Activated CD8-positive, alpha-beta memory T cell treated with anti-CD3 and anti-CD28 coated beads, Interleukin-2, amount 50 U/mL, for 24 hours (primary cell): ENCODE measurements around the gene CERS6.
"Not testable (repeated sequence)": the region's sequence is repeated elsewhere in the genome, so short reads cannot be mapped to it uniquely, and the experiment has no call there.

ENCODE experiments used
- DNase-seq: peaks from one replicate; pipeline ENCODE4 v3.0.0-alpha.2; 2020; ENCODE audit errors: extremely low read depth

The CERS6 gene

GRCh38 chr2:168640039-168640438 is 184.0 kb downstream of the CERS6 start:
- no peak for DNase-seq

- DNase-seq: no peak
These were observed 185.6 kb downstream of the CERS6 start for GRCh38 chr2:168641636-168642035.

GRCh38 chr2:168642873-168643272 is 186.8 kb downstream of the CERS6 start:
- no peak for DNase-seq

- DNase-seq: no peak
These were observed 187.9 kb downstream of the CERS6 start for GRCh38 chr2:168643979-168644378.

- DNase-seq: no peak
These were observed 189.7 kb downstream of the CERS6 start for GRCh38 chr2:168645696-168646338.

- no peak for DNase-seq
These were observed 193.0 kb downstream of the CERS6 start for GRCh38 chr2:168649105-168649504.

GRCh38 chr2:168649562-168649961 is 193.5 kb downstream of the CERS6 start:
- DNase-seq: no peak

- no peak for DNase-seq
These were observed 194.1 kb downstream of the CERS6 start for GRCh38 chr2:168650139-168650538.

GRCh38 chr2:168650781-168651180 is 194.7 kb downstream of the CERS6 start:
- DNase-seq: no peak

GRCh38 chr2:168652997-168653921 is 197.2 kb downstream of the CERS6 start:
- no peak for DNase-seq

- DNase-seq: no peak
These were observed 198.6 kb downstream of the CERS6 start for GRCh38 chr2:168654705-168655104.

GRCh38 chr2:168655207-168655606 is 199.1 kb downstream of the CERS6 start:
- no peak for DNase-seq

- DNase-seq: not testable (repeated sequence)
These were observed 201.3 kb downstream of the CERS6 start for GRCh38 chr2:168657378-168657777.

- no peak for DNase-seq
These were observed 202.6 kb downstream of the CERS6 start for GRCh38 chr2:168658706-168659105.

GRCh38 chr2:168660870-168661862 is 205.1 kb downstream of the CERS6 start:
- no peak for DNase-seq

GRCh38 chr2:168661863-168662256 is 205.8 kb downstream of the CERS6 start:
- no peak for DNase-seq

- DNase-seq: no peak
These were observed 206.7 kb downstream of the CERS6 start for GRCh38 chr2:168662651-168663208.

- no peak for DNase-seq
These were observed 207.9 kb downstream of the CERS6 start for GRCh38 chr2:168663993-168664392.

- not testable (repeated sequence) for DNase-seq
These were observed 208.6 kb downstream of the CERS6 start for GRCh38 chr2:168664715-168665114.

GRCh38 chr2:168666339-168666738 is 210.3 kb downstream of the CERS6 start:
- DNase-seq: no peak

GRCh38 chr2:168667156-168667555 is 211.1 kb downstream of the CERS6 start:
- no peak for DNase-seq

- no peak for DNase-seq
These were observed 213.1 kb downstream of the CERS6 start for GRCh38 chr2:168669151-168669550.
